ENCODE data around the gene RNF112. TPM values are rescaled to one million over a fixed set of nuclear protein-coding genes. Genes with fewer than 3 reads are reported as not detected.

RNF112 gene
- total RNA-seq, 1 experiment from 2014 or later = 0.18 TPM

- Histone ChIP-seq H3K9me3 (ENCODE audit: low read length) (no peaks in the 10 kb centered on the region), H3K36me3 (ENCODE audit: low read depth, low read length) (no peaks in the 10 kb centered on the region), H3K4me2 (ENCODE audit: low read length) (no peak overlapping the region), H3K9ac (ENCODE audit: low read length) (no peak overlapping the region), H2AFZ (ENCODE audit: low read length) (no peak overlapping the region), H3K27me3 (ENCODE audit: low read length) (no peaks in the 10 kb centered on the region), H3F3A (ENCODE audit: low read length, unreplicated experiment) (no peaks in the 10 kb centered on the region), H4K20me1 (ENCODE audit: low read length) (no peaks in the 10 kb centered on the region), H3K4me1 (ENCODE audit: insufficient read depth, low read length) (peaks cover 6% of the 10 kb centered on the region), H3K27ac (ENCODE audit: low read length) (no peak overlapping the region), H3K79me2 (ENCODE audit: low read length) (no peaks in the 10 kb centered on the region), H3K9me2 (replicated peaks; ENCODE audit: low read length) (no peaks in the 10 kb centered on the region), H3K4me3 (ENCODE audit: low read length) (no peak overlapping the region)
- BruUV-seq (replicated peaks) = no TSS peak
- ChIA-PET CTCF (no interaction called here), POLR2A (ENCODE audit: unreplicated experiment) (no interaction called here)
- peak; percentile 58 for DNase-seq
- TF ChIP-seq EZH2 (IDR thresholded peaks at IDR 0.05; ENCODE audit: low read length, unreplicated experiment) (no peak), CTCF (conservative IDR thresholded peaks at IDR 0.05; ENCODE audit: low read depth, low read length) (no peak), EZH2phosphoT487 (IDR thresholded peaks at IDR 0.05; ENCODE audit: borderline replicate concordance, low read length) (no peak)
- intact Hi-C loops (cut with micrococcal nuclease) = no loop called here
- ATAC-seq = peak; percentile 35; the same call in 1 of the 2 replicates
Measured at GRCh38 chr17:19424934-19425868, 14.2 kb downstream of the RNF112 start.

- ChIA-PET POLR2A (ENCODE audit: unreplicated experiment) (no interaction called here), CTCF (no interaction called here)
Measured at GRCh38 chr17:19426631-19427030, 15.6 kb downstream of the RNF112 start.

More at GRCh38 chr17:19426631-19427030, 15.6 kb downstream of the RNF112 start:
- Histone ChIP-seq H3K27ac (ENCODE audit: low read length) (no peak overlapping the region), H3K4me2 (ENCODE audit: low read length) (no peak overlapping the region), H3F3A (ENCODE audit: low read length, unreplicated experiment) (no peaks in the 10 kb centered on the region), H4K20me1 (ENCODE audit: low read length) (no peaks in the 10 kb centered on the region), H3K9me3 (ENCODE audit: low read length) (no peaks in the 10 kb centered on the region), H3K79me2 (ENCODE audit: low read length) (no peaks in the 10 kb centered on the region), H3K9ac (ENCODE audit: low read length) (no peak overlapping the region), H3K27me3 (ENCODE audit: low read length) (no peaks in the 10 kb centered on the region), H3K4me1 (ENCODE audit: insufficient read depth, low read length) (peaks cover 6% of the 10 kb centered on the region), H3K36me3 (ENCODE audit: low read depth, low read length) (no peaks in the 10 kb centered on the region), H3K4me3 (ENCODE audit: low read length) (no peak overlapping the region), H2AFZ (ENCODE audit: low read length) (no peak overlapping the region), H3K9me2 (replicated peaks; ENCODE audit: low read length) (no peaks in the 10 kb centered on the region)
- BruUV-seq (replicated peaks) = no TSS peak
- TF ChIP-seq EZH2phosphoT487 (IDR thresholded peaks at IDR 0.05; ENCODE audit: borderline replicate concordance, low read length) = no peak
- TF ChIP-seq CTCF (conservative IDR thresholded peaks at IDR 0.05; ENCODE audit: low read depth, low read length) = no peak
- no peak for TF ChIP-seq EZH2 (IDR thresholded peaks at IDR 0.05; ENCODE audit: low read length, unreplicated experiment)
- ATAC-seq = no peak
- no peak for DNase-seq
- intact Hi-C loops (cut with micrococcal nuclease) = no loop called here
